Right renal pelvis (tissue), 4 donors: ENCODE measurements around the gene KSR1. TPM values are rescaled to one million over a fixed set of nuclear protein-coding genes. Genes with fewer than 3 reads are reported as not detected.
"Not testable (repeated sequence)": the region's sequence is repeated elsewhere in the genome, so short reads cannot be mapped to it uniquely, and the experiment has no call there.

Experiments
- DNase-seq, 4 donors: peaks; one replicate each; pipeline ENCODE4 v3.0.0-alpha.2; 2013; ENCODE audit warnings: low read depth in 4 of 4, low spot score in 3 of 4, missing footprints in 1 of 4
- polyA plus RNA-seq, 4 donors: library from polyadenylated mRNA; unstranded; fragments of 120-200 nt; gene quantifications; one replicate each; pipeline ENCODE4 v1.2.1, GENCODE V29; 2013; ENCODE audit not compliant: insufficient read length in 4 of 4

The KSR1 gene
- polyA plus RNA-seq, 4 donors = 41.7 to 54.6 (median 48.1) TPM

DNA sequence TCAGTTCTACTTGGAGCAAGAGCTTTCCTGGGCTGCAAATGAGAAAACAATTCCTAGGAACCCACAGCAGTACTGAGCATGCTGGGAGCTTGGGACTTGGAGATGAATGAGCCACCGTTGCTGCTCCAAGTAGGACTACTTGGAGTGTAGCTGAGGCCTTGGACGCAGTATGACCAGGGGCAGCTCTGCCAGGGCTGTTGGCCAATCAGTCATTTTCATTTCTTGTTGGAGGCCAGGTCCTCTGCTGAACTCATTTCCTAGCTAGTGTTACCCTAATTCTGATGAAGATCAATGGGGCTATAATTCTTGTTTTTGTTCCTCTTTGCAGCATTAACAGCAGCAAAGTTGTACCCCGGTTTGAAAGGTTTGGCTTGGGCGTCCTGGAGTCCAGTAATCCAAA lies 166.7 kb downstream of the KSR1 start:
- DNase-seq = no peak

DNA sequence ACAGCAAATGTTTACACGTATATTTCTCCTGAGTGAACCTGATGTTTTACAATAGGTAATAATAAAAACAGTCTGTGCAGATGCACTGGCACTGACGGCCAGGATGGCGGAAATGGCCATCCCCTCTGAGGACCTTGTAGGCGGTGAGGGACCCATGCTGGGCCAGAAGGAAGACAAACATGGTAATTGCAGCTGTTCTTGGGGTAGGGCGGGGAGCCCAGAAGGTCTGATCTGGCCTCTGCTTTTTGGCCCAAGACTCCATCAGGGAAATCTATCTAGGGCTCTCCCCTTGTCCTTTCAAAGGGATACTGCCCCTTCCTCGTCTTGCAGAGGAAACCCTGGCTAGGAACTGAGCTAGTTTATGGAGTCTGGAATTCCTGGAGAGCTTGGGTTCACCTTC lies 167.4 kb downstream of the KSR1 start:
- no peak for DNase-seq

DNA sequence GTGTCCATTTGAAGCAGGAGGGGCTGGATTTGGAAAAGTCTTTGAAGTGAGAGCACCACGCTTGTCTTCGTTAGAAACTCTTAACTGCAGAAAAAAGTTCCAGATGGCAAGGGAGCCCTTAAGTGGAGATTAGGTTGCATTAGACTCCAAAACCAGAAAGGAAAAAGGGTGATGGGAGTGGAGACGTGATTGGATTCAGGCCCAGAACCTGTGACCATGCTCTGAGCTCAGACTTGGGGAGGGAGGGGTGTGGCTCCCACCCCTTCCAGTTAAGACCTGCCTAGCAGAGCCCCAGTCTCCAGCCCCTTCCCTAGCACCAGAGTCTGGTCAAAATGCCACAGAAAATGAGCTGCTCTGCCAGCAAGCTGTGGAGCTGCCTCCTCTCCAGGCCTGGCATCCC lies 168.3 kb downstream of the KSR1 start:
- no peak for DNase-seq

DNA sequence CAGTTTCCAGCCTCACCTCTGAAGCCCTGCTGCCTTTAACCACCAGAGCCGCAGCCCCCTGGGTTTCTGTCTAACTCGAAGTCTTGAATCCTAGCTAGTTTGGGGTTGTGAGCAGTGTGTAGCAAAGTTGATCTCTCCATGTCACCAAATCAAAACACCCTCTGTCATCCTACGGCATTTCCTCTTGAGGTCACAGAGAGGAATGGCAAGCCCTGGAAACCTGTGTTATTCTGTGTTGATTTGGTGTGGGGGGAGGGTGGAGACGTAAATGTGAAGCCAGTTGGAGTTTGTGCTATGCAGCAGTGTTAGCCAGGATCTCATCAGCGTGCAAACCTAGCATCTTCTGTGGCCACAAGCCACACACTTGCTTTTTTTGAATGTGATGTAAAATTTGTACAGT lies 169.6 kb downstream of the KSR1 start:
- DNase-seq = no peak

DNA sequence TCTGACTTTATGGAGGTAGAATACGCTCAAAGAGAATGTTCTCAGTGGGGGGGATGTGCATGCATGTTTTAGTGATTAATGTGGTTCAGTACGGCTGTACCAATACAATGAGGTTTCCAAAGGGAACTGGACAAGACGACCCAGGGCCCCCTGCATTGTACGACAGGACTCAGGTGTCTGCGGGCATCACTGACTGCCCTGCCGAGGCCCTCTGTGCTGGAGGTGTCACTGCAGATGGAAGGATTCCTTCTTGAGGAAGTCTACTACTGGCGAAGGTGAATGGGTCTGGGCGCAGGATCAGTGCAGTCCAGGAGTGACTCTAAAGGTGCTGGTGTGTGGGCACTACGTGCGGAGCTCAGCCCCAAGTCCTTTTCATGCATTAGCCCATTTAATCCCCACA lies 171.3 kb downstream of the KSR1 start:
- DNase-seq = no peak

DNA sequence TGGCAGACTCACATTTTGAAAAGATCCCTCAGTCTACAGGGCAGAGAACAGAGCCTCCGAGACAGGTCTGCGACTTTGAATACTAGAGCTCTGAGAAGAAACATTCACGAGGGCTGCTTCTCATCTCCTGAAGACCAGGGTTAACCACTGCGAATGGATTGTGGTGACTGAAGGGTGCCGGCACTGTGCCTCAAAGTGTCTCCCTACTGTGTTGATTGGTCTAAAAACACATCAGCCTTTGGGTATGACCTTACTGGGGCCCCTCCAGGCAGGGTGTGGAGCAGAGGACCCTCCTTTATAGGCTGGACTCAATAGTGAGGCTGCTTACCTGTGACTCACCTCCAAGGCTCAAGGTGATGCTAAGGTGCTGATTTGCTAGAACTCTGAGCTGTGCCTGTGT lies 172.1 kb downstream of the KSR1 start:
- DNase-seq = no peak

DNA sequence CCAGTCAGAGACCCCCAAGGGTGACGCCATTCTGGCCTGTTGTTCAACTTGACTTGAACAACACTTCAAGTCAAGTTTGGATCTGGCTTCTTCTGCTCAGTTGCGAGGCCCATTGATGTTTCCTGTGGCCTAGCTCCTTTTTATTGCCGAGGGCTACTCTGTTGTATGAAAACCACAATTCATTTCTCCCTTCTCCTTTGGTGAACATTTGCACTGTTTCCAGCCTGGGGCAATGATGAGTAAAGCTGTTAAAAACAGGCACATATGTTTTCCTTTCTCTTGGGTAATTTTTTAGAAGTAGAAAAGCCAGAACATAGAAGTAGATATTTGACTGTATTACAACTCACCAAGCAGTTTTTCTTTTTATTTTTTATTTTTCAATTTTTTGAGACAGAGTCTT lies 173.0 kb downstream of the KSR1 start:
- DNase-seq = not testable (repeated sequence)

DNA sequence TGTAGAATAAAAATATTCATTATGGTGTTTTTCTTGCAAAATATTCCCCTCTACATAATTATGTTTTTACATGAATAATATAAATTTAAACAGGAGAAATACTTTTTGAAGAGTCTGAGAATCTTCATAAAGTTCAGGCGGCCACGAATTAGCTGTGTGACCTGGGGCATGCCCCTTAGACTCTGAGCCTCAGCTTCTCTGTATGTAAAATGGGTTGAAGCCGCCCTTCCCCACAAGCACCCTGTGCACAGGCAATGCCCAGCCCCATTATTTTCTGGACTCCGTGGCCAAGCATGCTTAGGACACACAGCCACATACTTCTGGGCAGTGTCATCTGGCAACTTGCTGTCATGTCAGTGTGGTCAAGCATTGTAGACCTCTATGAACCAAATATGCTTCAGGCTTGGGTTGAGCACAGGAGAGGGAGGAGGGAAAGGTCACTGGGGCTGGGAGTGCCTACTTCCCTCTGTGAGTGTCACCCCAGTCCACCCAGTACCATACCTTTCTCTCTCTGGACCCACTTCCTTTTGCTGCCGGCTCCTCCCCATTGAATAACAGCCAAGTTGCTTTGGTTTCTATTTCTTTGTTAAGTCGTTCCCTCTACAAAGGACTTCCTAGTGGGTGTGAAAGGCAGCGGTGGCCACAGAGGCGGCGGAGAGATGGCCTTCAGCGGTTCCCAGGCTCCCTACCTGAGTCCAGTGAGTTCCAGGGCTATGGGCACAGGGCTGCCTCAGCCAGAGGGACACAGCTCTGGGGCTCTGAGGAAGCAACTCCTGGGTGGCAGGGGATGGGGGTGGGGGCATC lies 174.6 kb downstream of the KSR1 start, which contains the start of gene LGALS9:
TSS of gene LGALS9 (plus strand) at position 582 of the 804 bp plus-strand sequence. CDS start at position 660, 78 bp downstream.
- no peak for DNase-seq

DNA sequence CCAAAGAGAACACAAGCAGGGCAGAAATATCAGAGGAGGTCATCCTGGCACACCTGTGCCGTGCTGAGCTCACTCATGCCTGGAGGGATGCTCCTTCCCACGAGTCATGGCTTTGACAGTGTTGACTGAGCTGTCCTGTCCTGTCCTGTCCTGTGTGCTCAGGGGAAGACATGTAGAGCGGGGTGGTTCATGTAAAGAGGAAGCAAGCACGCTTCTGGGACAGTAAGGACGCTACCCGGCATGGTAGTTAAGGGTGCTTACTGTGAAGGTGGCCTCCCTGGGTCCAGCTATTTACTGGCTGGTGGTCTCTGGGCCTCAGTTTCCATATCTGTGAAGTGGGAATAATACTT lies 175.1 kb downstream of the KSR1 start:
- DNase-seq = no peak

DNA sequence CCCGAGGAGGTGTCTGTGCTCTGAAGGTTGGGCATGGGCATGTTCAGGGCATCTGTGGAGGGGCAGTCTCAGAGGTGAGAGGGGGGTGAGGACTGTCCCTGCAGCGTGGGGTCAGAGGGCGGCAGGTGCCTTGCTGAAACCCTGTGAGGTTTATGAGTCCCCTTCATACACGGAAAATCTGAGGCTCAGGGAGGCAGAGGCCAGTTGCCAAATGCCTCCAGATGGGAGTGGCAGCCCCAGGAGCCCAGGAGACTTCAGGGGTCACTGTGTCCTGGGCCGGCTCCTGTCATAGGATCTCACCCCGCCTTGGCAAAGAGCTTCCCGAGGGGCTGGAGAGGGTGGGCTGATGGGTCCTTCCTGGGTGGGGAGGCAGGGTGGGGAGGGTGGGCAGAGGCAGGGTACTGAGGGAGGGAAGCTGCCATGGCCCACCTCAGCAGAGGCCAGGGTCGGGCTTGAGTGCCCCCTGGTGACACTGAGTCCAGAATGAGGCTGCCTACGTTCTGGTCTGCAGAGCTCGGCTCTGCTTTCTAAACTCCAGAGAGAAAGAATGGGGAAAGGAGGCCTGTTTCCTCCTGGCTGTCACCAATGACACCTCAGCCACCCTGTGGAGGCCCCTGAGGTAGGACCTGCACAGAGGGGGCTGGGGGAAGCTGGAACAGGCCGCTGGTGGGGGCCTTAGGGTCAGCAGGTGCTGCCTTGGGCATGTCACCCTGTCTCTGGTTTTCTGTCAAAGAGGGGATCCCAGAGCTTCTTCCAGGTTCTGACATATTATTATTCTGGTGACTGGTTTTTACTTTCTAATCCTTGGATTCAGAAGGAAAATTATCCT lies 175.9 kb downstream of the KSR1 start:
- DNase-seq = no peak

DNA sequence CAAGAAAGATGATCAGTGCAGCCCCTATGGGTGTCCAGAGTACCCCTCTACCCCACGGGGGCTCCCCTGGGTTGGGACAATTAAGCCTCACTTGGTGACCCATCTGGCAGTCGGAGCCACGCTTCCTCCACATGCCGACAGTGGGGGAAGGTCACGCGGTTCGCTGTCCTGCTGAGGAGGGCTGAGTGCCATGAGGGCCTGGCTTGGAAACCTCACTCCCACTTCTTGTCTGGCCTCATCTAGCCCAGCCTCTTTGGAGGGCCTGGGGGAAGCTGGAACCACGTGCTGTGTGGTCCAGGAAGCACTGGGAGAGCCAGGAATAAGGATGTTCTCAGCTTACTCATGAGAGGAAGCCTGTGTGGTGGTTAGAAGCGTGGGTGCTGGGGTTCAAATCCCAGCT lies 176.5 kb downstream of the KSR1 start:
- DNase-seq = not testable (repeated sequence)

DNA sequence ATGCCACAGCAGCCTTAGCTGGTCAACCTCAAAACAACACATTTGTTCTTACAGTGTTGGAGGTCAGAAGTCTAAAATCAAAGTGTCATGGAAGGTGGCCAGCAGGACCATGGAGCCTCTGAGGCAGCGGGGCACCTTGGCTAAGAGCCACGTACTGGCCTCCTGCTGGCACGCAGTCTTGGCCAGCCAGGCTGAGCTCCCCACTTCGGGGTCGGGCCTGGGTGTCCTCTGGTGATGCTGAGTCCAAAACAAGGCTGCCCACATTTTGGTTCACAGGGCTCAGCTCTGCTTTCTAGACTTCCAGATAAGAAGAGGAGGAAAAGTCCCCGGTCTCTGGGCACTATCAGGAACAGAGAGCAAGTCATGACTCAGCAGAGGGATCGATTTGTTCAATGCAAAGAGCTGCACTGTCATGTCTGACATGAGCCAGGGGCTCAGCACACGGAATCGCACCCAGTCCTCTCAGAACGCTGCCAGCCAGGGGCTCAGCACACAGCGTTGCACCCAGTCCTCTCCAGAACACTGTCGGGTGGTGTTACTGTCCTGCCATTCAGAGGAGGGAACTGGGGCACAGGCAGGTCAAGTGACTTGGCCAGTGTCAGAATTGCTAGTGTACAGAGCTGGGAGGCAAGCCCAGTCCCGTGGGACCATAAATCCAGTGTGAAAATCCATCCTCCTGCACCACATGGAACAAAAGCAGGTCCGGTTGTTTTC lies 177.2 kb downstream of the KSR1 start:
- DNase-seq = no peak

DNA sequence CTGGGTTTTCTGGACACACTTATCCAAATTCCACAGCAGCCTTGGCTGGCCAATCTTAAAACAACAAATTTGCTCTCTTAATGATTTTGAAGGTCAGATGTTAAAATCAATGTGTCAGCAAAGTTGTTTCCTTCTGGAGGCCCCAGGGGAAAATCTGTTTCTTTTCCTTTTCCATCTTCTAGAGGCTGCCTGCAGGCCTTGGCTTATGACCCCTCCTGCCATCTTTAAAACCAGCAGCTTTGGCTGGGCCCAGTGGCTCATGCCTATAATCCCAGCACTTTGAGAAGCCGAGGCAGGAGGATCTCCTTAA lies 177.7 kb downstream of the KSR1 start:
- no peak for DNase-seq

DNA sequence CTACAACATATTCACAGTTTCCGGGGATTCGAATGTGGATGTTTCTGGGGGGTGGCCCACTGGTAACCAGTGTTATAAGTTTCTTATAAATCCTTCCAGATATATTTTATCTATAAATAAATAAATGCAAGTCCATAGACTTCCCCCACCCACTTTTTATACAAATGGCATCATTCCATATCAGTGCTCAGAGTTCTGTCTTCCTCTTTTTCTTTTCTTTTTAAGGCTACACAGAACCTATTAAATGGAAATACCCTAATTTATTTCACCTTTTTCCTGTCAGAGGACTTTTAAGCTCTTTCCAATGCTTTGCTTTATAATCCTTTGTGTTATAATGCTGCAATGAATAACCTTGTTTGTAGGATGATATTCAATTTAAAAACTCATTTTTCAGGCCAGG lies 178.5 kb downstream of the KSR1 start:
- DNase-seq = no peak

DNA sequence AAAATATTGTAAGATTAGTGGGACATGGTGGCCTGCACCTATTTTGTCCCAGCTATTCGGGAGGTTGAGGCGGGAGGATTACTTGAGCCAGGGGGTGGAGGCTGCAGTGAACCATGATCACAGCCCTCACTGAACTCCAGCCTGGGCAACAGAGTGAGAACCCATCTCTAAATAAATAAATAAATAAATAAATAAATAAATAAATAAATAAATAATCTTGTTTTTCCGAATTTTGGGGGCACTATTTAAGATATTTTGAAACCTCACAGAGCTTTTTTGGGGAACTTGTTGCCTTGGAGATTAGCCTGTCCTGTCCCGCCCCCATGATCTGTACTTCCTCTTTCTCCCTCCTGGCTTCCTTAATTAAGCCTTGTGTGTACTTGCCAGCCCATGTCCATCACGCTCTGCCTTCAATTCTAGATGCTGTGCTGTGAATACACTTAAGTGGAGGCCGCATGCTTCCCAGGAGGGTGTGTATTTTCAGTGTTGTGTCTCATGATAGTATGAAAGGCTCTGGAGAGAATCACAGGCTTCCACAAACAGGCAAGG lies 179.1 kb downstream of the KSR1 start:
- no peak for DNase-seq

DNA sequence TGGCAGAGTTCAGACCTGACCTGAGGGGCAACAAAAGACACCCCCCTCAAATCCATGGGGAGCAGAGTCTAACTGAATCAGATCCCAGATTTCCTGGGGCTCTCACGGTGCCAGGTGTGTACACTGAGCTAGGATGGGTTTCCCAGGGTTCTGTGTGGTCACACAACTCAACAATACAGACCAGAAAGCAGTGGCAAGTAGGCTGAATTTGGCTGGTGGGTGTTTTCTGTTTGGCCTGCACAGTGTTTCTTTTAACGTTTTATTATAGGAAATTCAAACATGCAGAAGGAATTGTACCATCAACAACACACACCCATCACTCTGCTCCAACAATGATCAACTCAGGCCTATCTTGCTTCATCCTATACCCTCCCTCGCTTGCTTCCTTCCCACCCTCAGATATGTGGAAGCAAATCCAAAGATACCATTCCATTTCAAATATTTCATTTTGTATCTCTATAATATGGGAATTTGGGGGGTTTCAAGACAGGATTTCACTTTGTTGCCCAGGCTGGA lies 179.8 kb downstream of the KSR1 start:
- DNase-seq = not testable (repeated sequence)

DNA sequence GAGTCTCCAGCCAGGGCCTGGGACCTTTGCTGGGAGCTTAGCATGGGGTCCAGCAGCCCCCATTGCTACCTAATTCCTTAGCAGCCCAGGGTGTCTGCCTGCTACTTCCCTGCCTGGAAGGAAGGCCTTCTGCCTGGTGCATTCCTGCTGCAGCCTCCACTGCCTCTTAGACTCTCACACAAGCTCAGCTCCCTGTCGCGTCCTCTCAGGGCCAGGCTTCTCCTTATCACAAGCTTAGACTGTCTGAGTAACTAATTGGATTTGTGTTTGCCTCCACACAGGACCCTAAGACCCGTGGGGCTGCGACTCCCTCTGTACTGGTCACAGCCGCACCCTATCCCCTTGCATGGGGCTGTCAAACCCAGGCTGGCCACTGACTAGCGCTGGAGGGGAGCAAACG lies 181.6 kb downstream of the KSR1 start:
- DNase-seq = not testable (repeated sequence)

DNA sequence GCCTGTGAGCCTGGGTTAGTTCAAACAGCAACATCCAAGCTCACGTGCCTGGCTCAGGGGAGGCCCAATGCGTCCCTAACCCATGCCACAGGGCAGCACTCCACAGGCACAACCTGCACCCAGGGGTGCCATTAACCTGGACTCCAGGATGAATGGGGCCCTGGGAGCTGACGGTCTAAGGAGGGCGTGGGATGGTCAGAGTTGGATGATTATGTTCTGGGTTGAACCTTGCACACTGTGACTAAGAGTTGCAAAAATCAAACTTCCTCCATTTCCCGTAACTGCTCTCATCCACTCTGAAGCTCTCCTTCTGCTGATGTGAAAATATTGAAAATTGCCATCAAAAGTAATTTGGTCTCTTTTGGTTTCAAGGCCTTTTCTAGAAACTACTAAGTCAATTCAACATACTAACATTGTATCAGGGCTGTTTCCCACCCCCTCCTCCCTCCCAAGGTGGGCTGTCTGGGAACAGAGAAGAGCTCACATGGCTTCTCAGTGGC lies 182.2 kb downstream of the KSR1 start:
- not testable (repeated sequence) for DNase-seq

DNA sequence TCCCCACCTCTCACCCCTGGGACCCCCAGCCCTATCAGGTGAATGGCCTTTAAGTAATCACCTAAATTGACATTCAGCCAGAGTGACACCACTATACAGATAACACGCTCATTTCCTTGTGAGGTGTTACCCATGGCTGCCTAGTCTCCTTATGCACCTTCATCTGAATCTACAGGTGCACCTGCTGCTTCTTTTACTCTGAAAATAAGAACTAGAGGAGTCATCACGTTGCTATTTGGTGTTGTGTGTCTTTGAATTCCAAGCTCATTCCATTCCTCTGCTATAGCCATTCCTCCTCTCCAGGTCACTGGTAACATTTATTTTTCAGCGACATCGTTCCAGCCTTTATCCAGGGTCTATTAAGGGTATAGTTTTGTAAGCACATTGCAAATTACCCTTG lies 184.5 kb downstream of the KSR1 start:
- DNase-seq = no peak

DNA sequence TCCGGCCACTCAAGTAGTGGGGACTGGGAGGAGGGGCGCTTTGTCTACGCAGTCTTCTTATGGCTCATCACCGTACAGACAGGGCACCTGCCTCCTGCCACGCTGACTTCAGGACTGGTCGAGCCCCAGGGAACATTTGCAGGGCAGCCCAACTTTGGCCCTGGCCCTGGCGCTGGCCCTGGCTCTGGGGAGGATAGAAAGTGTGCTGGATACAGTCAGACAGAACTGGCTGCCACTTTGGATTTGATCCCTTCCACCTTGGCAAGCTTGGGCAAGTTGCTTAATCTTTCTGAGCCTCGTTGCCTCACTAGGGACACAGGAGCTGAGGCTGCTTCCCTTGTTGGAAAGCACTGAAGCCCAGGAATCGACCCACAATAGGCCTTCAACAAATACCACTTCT lies 188.3 kb downstream of the KSR1 start:
- no peak for DNase-seq

DNA sequence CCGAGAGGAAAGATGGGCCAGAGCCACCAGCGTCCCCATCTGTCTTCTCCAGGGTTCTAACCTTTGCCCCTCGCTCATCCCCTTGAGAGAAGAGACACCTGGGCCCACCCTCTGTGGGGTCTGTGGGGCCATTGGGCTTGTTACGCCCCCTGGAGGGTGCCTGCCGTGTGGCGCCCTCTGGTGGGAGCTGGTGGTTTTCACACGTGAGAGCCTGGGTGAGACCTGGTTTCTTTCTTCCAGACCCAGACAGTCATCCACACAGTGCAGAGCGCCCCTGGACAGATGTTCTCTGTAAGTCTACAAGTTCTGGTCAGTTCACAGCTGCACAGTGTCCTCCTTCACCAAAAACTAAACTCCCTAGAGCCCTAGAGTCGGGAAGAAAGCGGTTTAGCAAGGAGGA lies 189.4 kb downstream of the KSR1 start:
- not testable (repeated sequence) for DNase-seq
